ENCODE data around the gene ZWILCH.

- TF ChIP-seq POLR2AphosphoS5 (IDR thresholded peaks at IDR 0.05; ENCODE audit: low read depth, low read length) = no peak
- TF ChIP-seq REST (IDR thresholded peaks at IDR 0.05; ENCODE audit: insufficient read depth in 1 of 2, low read depth in 2 of 2, low read length in 2 of 2) = no peak
Observed at GRCh38 chr15:66462627-66463026, 42.5 kb upstream of the ZWILCH start.
